ENCODE measurements around the gene PTPRM.

The PTPRM gene

DNA sequence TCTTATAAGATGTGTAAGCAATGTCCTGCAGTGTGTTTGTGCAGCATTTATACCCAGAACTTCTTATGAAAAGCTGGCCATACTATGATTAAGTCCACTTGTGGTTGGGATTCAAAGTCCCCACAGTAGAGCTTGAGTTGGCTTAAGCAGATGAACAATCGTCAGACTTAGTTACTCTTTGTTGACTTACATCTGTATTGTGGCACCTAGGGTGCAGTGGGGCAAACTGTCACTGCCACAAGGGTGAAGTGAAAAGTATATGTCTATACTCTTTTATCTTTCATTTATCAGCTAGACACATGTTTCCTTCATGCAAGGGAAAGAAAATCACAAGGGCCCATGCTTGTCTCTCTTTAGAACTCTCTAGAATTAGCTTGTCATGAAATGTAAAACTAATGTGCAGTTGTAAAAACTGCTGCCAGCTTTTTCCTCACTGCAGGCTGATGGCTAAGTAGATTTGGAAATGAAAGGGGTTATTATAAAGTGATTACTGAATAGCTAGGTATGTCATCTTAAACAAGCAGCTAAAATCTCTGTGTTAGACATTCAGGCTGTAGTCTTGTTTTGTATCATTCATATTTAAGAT, 474.5 kb downstream of the PTPRM start:
- Histone ChIP-seq H3K36me3 (ENCODE audit: insufficient read depth, insufficient read length, low read length) (no peaks in the 10 kb centered on the region), H3K9me3 (ENCODE audit: insufficient read depth, low read length) (no peaks in the 10 kb centered on the region), H3K9ac (ENCODE audit: insufficient read length, low read depth) (no peak overlapping the region), H3K27me3 (ENCODE audit: insufficient read depth, insufficient read length) (no peaks in the 10 kb centered on the region), H3K4me3 (ENCODE audit: insufficient read length, low read depth) (no peak overlapping the region), H3K4me1 (ENCODE audit: insufficient read depth, insufficient read length) (no peaks in the 10 kb centered on the region)
- no peak for DNase-seq (ENCODE audit: low read depth, low spot score)
- TF ChIP-seq YY1 (IDR thresholded peaks at IDR 0.05; ENCODE audit: insufficient read depth, insufficient read length): no peak
- no peak for TF ChIP-seq ZNF274 (IDR thresholded peaks at IDR 0.05; ENCODE audit: low read depth, low read length)
- TF ChIP-seq SUZ12 (IDR thresholded peaks at IDR 0.05; ENCODE audit: extremely low read depth, insufficient read depth, insufficient read length): no peak

DNA sequence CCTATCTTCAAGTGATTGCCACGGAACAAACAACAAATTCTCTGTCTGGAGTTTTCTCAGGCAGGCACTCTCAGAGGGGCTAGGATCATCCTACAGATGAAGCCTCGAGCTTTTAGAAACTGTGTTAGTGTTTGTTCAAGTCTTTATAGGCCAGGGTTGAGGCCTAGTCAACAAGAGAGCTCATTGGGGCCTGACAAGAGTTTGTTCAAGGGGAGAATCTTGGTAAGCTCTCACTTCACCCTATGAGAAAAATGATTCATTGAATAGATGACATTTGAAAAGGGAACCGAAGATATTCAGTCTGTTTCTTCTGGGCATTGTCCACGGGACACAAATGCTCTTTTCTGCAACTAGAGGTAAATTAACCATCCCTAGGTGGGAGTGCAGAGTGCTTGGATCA, 476.9 kb downstream of the PTPRM start:
- Histone ChIP-seq H3K27me3 (ENCODE audit: insufficient read depth, insufficient read length) (no peaks in the 10 kb centered on the region), H3K9me3 (ENCODE audit: insufficient read depth, low read length) (no peaks in the 10 kb centered on the region), H3K36me3 (ENCODE audit: insufficient read depth, insufficient read length, low read length) (no peaks in the 10 kb centered on the region), H3K4me1 (ENCODE audit: insufficient read depth, insufficient read length) (no peaks in the 10 kb centered on the region), H3K4me3 (ENCODE audit: insufficient read length, low read depth) (no peak overlapping the region), H3K9ac (ENCODE audit: insufficient read length, low read depth) (no peak overlapping the region)
- TF ChIP-seq ZNF274 (IDR thresholded peaks at IDR 0.05; ENCODE audit: low read depth, low read length) (no peak), YY1 (IDR thresholded peaks at IDR 0.05; ENCODE audit: insufficient read depth, insufficient read length) (no peak), SUZ12 (IDR thresholded peaks at IDR 0.05; ENCODE audit: extremely low read depth, insufficient read depth, insufficient read length) (no peak)
- no peak for DNase-seq (ENCODE audit: low read depth, low spot score)

DNA sequence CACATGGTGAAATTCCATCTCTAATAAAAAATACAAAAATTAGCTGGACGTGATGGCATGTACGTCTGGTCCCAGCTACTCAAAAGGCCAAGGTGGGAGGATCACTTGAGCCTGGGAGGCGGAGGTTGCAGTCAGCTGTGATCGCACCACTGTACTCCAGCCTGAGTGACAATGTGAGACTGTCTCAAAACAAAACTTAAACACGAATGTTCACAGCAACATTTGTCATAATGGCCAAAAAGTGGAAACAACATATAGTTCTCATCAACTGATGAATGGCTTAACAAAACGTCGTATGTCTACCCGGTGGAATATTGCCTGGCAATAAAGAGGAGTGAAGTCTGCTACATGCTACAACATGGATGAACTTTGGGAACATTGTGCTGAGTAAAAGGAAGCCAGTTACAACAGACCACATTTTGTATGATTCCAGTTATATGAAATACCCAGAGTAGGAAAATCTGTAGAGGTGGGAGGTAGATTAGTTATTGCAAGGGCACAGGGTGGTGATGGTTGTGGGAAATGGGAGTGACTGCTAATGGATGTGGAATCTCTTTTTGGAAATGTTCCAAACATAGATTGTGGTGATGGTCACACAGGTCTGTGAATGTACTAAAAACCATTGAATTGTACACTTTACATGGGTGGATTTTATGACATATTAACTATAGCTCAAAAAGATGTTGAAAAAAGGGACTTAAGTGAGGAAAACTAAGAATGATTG, 478.2 kb downstream of the PTPRM start:
- DNase-seq (ENCODE audit: low read depth, low spot score): no peak
- TF ChIP-seq ZNF274 (IDR thresholded peaks at IDR 0.05; ENCODE audit: low read depth, low read length) (no peak), SUZ12 (IDR thresholded peaks at IDR 0.05; ENCODE audit: extremely low read depth, insufficient read depth, insufficient read length) (no peak), YY1 (IDR thresholded peaks at IDR 0.05; ENCODE audit: insufficient read depth, insufficient read length) (no peak)

DNA sequence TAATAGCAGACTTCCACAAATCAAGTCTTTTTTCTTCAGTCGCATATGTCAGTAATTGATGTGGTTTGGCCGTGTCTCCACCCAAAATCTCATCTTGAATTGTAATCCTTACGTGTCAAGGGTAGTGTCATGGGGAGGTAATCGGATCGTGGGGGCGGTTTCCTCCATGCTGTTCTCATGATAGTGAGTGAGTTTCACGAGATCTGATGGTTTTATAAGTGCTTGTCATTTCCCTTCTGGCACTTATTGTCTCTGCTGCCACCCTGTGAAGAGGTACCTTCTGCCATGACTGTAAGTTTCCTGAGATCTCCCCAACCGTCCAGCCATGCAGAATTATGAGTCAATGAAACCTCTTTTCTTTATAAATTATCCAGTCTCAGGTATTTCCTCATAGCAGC, 478.8 kb downstream of the PTPRM start:
- H3K4me1 ChIP-seq (ENCODE audit: insufficient read depth, insufficient read length): no peaks in the 10 kb centered on the region
- no peak for DNase-seq (ENCODE audit: low read depth, low spot score)
- no peaks in the 10 kb centered on the region for H3K36me3 ChIP-seq (ENCODE audit: insufficient read depth, insufficient read length, low read length)
- no peaks in the 10 kb centered on the region for H3K27me3 ChIP-seq (ENCODE audit: insufficient read depth, insufficient read length)
- H3K9me3 ChIP-seq (ENCODE audit: insufficient read depth, low read length): no peaks in the 10 kb centered on the region
- no peak overlapping the region for H3K4me3 ChIP-seq (ENCODE audit: insufficient read length, low read depth)
- H3K9ac ChIP-seq (ENCODE audit: insufficient read length, low read depth): no peak overlapping the region
- TF ChIP-seq YY1 (IDR thresholded peaks at IDR 0.05; ENCODE audit: insufficient read depth, insufficient read length) (no peak), SUZ12 (IDR thresholded peaks at IDR 0.05; ENCODE audit: extremely low read depth, insufficient read depth, insufficient read length) (no peak), ZNF274 (IDR thresholded peaks at IDR 0.05; ENCODE audit: low read depth, low read length) (no peak)

More for the DNA sequence above, 478.2 kb downstream of the PTPRM start:
- no peaks in the 10 kb centered on the region for H3K9me3 ChIP-seq (ENCODE audit: insufficient read depth, low read length)
- H3K9ac ChIP-seq (ENCODE audit: insufficient read length, low read depth): no peak overlapping the region
- H3K4me3 ChIP-seq (ENCODE audit: insufficient read length, low read depth): no peak overlapping the region
- no peaks in the 10 kb centered on the region for H3K27me3 ChIP-seq (ENCODE audit: insufficient read depth, insufficient read length)
- H3K36me3 ChIP-seq (ENCODE audit: insufficient read depth, insufficient read length, low read length): no peaks in the 10 kb centered on the region
- H3K4me1 ChIP-seq (ENCODE audit: insufficient read depth, insufficient read length): no peaks in the 10 kb centered on the region

DNA sequence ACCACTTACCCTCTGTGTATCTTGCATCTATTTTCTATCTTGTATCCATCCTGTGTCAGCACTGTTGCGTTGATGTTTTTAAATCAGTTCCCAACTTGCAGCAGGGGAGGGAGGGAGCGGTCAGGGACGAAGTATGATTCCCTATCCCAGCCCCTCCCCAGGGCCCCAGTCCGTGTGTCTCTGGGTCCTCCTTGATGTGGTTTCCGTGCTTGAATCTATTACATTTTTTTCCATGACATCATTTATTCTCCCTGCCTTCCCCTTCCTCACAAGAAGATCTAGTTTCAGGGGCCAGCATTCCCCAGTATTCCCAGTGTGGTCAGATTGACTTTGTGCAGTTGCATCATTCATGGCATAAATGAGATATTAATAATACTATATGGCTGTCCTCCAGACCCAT, 479.3 kb downstream of the PTPRM start:
- Histone ChIP-seq H3K9ac (ENCODE audit: insufficient read length, low read depth) (no peak overlapping the region), H3K4me1 (ENCODE audit: insufficient read depth, insufficient read length) (no peaks in the 10 kb centered on the region), H3K4me3 (ENCODE audit: insufficient read length, low read depth) (no peak overlapping the region), H3K36me3 (ENCODE audit: insufficient read depth, insufficient read length, low read length) (no peaks in the 10 kb centered on the region), H3K27me3 (ENCODE audit: insufficient read depth, insufficient read length) (no peaks in the 10 kb centered on the region), H3K9me3 (ENCODE audit: insufficient read depth, low read length) (no peaks in the 10 kb centered on the region)
- TF ChIP-seq YY1 (IDR thresholded peaks at IDR 0.05; ENCODE audit: insufficient read depth, insufficient read length) (no peak), SUZ12 (IDR thresholded peaks at IDR 0.05; ENCODE audit: extremely low read depth, insufficient read depth, insufficient read length) (no peak), ZNF274 (IDR thresholded peaks at IDR 0.05; ENCODE audit: low read depth, low read length) (no peak)
- no peak for DNase-seq (ENCODE audit: low read depth, low spot score)

DNA sequence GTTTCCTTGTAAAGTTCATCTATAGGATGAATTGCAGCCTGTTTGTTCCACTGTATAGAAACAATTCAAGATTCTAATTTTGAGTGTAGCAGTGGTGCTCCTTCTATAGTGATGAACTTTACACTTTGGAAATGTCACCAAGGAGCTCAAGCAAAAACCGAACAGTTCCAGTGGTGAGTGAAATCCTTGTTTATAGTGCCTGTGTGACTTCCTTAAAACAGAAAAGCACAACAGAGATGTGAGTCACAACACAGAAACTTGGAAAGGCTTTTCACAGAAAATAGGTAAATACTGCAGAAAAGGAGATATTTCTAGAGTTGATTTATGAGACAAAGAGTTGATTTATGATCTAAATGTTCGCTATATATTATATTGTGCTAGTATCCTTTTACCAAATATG, 482.0 kb downstream of the PTPRM start:
- Histone ChIP-seq H3K27me3 (ENCODE audit: insufficient read depth, insufficient read length) (no peaks in the 10 kb centered on the region), H3K4me1 (ENCODE audit: insufficient read depth, insufficient read length) (no peaks in the 10 kb centered on the region), H3K36me3 (ENCODE audit: insufficient read depth, insufficient read length, low read length) (no peaks in the 10 kb centered on the region), H3K9ac (ENCODE audit: insufficient read length, low read depth) (no peak overlapping the region), H3K9me3 (ENCODE audit: insufficient read depth, low read length) (no peaks in the 10 kb centered on the region), H3K4me3 (ENCODE audit: insufficient read length, low read depth) (no peak overlapping the region)
- DNase-seq (ENCODE audit: low read depth, low spot score): no peak
- TF ChIP-seq YY1 (IDR thresholded peaks at IDR 0.05; ENCODE audit: insufficient read depth, insufficient read length) (no peak), SUZ12 (IDR thresholded peaks at IDR 0.05; ENCODE audit: extremely low read depth, insufficient read depth, insufficient read length) (no peak), ZNF274 (IDR thresholded peaks at IDR 0.05; ENCODE audit: low read depth, low read length) (no peak)

DNA sequence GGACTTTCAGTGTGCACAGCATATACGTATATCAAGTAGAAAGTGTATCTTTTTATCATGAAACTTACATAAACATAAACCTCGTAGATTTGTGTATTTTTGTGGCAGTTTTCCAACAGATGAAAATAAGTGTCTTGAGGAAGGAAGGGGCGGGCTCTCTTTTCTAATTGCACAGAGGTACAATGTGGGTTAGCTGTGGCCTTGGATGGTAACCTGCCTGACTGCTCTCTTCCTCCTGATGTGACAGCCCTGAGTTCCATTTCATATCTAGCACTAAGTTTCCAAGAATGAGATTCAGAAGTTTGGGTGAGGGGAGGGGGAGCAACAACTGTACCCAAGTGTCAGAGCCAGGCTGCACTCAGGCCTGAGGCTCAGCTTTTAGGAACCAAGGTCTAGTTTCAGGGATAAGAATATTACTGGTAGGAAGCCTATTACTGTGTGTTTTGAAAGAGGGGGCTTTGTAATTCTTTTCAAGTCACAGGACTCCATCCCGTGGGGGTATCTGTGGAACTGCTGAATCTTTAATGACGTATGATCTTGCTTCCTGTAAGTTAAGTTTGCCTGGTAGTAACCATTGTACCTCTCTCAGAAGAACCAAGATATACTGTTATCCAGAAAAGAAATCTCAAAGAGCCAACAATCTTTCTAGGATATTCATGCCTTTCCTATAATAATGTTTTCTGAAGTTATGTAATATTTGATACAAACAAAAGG, 483.7 kb downstream of the PTPRM start:
- Histone ChIP-seq H3K27me3 (ENCODE audit: insufficient read depth, insufficient read length) (no peaks in the 10 kb centered on the region), H3K9ac (ENCODE audit: insufficient read length, low read depth) (no peak overlapping the region), H3K9me3 (ENCODE audit: insufficient read depth, low read length) (no peaks in the 10 kb centered on the region), H3K4me3 (ENCODE audit: insufficient read length, low read depth) (no peak overlapping the region), H3K4me1 (ENCODE audit: insufficient read depth, insufficient read length) (no peaks in the 10 kb centered on the region), H3K36me3 (ENCODE audit: insufficient read depth, insufficient read length, low read length) (no peaks in the 10 kb centered on the region)
- no peak for DNase-seq (ENCODE audit: low read depth, low spot score)
- TF ChIP-seq SUZ12 (IDR thresholded peaks at IDR 0.05; ENCODE audit: extremely low read depth, insufficient read depth, insufficient read length): no peak
- TF ChIP-seq YY1 (IDR thresholded peaks at IDR 0.05; ENCODE audit: insufficient read depth, insufficient read length): no peak
- TF ChIP-seq ZNF274 (IDR thresholded peaks at IDR 0.05; ENCODE audit: low read depth, low read length): no peak
